ENCODE data around the gene AAMP. TPM values are rescaled to one million over a fixed set of nuclear protein-coding genes. Genes with fewer than 3 reads are reported as not detected.

The AAMP gene
- total RNA-seq, 2 experiments from 2014 or later = 58.7 to 59.4 TPM

DNA sequence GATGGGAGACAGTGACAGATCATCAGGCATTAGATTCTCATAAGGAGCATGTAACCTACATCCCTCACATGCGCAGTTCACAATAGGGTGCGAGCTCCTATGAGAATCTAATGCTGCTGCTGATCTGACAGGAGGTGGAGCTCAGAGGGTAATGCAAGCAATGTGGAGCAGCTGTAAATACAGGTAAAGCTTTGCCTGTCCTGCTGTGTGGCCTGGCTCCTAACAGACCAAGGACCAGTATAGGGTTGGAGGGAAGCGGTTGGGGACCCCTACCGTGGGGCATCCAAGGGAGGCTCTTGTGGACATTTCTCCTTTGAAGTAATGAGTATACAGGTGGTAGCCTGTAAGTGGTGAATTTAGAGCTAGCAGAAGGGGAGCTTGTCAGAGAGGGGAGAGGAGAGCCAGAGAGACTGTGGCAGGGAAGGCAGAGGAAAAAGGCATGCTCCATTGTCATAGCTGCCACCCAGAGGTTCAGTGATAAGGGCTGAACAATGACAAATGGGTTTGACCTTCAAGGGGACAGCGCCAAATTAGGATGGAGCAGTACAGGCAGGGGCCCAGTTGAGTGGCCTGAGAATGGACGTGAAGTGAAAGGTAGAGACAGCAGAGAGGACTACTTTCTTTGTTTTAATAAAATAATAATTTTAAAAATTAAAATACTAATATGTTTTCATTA is 37.6 kb upstream of the AAMP start:
- CTCF ChIA-PET = interaction anchor here (0.6 to 2.2 kb wide), 6 partner anchors 10 to 468 kb away, joined by 3 to 9 read pairs (median 4); partner anchors contain the start of gene CATIP
- H3K4me3 Mint-ChIP-seq = no peak overlapping the region
- peaks cover 5% of the 10 kb centered on the region for H3K4me1 Mint-ChIP-seq (ENCODE audit: low read depth)
- H3K27me3 Mint-ChIP-seq (ENCODE audit: low read depth) = no peaks in the 10 kb centered on the region
- H3K9me3 Mint-ChIP-seq = no peaks in the 10 kb centered on the region
- intact Hi-C loops (cut with micrococcal nuclease) = no loop called here
- no peak overlapping the region for H3K27ac Mint-ChIP-seq
- no peaks in the 10 kb centered on the region for H3K36me3 Mint-ChIP-seq (ENCODE audit: low read depth)
- DNase-seq = no peak

GRCh38 chr2:218306184-218306920 is 36.4 kb upstream of the AAMP start:
- CTCF ChIA-PET = interaction anchor here (0.6 to 2.2 kb wide), 4 partner anchors 10 to 99 kb away, joined by 4 to 9 read pairs (median 5); partner anchors contain the start of gene CATIP
- H3K4me1 Mint-ChIP-seq (ENCODE audit: low read depth) = peaks cover 7% of the 10 kb centered on the region
- H3K4me3 Mint-ChIP-seq = no peak overlapping the region
- DNase-seq = no peak
- H3K27ac Mint-ChIP-seq = no peak overlapping the region
- no peaks in the 10 kb centered on the region for H3K27me3 Mint-ChIP-seq (ENCODE audit: low read depth)
- no peaks in the 10 kb centered on the region for H3K36me3 Mint-ChIP-seq (ENCODE audit: low read depth)
- intact Hi-C loops (cut with micrococcal nuclease) = no loop called here
- no peaks in the 10 kb centered on the region for H3K9me3 Mint-ChIP-seq

- Mint-ChIP-seq H3K27ac (no peak overlapping the region), H3K4me1 (ENCODE audit: low read depth) (peaks cover 9% of the 10 kb centered on the region), H3K9me3 (no peaks in the 10 kb centered on the region), H3K27me3 (ENCODE audit: low read depth) (no peaks in the 10 kb centered on the region), H3K36me3 (ENCODE audit: low read depth) (no peaks in the 10 kb centered on the region), H3K4me3 (no peak overlapping the region)
- CTCF ChIA-PET = interaction anchor here (0.7 kb wide), 1 partner anchor 51 kb away, joined by 4 read pairs; the partner anchor contains the start of gene CATIP
- intact Hi-C loops (cut with micrococcal nuclease) = no loop called here
- no peak for DNase-seq
Observed at GRCh38 chr2:218305383-218305782, 35.4 kb upstream of the AAMP start.

DNA sequence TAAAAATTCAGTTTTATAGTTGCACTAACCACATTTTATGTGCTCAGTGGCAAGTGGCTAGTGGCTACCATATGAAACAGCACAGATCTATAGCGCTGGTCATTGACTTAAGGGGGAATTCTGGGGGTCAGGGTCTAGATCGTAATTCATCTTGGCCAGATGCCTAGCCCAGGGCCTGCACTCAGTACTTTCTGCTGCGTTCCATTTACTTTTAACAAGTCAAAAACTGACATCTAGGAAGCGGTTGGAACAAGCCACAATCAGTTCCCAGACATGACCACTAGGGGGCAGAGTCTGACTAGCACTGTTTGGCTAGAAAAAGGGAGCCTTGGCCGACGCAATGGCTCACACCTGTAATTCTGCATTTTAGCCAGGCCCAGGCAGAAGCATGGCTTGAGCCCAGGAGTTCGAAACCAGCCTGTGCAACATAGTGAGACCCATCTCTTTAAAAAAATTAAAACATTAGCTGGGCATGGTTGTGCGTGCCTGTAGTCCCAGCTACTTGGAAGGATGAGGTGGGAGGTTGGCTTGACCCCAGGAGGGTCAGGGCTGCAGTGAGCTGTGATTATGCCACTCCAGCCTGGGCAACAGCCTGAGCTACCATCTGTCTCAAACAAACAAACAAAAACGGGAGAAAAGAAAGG is 31.4 kb upstream of the AAMP start:
- CTCF ChIA-PET = interaction anchor here (0.7 to 3.9 kb wide), 24 partner anchors 8 to 546 kb away, joined by 3 to 62 read pairs (median 4); partner anchors contain the start of genes CATIP and TMBIM1
- H3K9me3 Mint-ChIP-seq = no peaks in the 10 kb centered on the region
- no peak overlapping the region for H3K27ac Mint-ChIP-seq
- no peak overlapping the region for H3K4me3 Mint-ChIP-seq
- H3K36me3 Mint-ChIP-seq (ENCODE audit: low read depth) = no peaks in the 10 kb centered on the region
- H3K4me1 Mint-ChIP-seq (ENCODE audit: low read depth) = peaks cover 5% of the 10 kb centered on the region
- intact Hi-C loops (cut with micrococcal nuclease) = loop anchor here (1.0 kb wide), 6 partner anchors 29 to 546 kb away; partner anchors contain the start of gene CATIP
- H3K27me3 Mint-ChIP-seq (ENCODE audit: low read depth) = no peaks in the 10 kb centered on the region
- DNase-seq = peak; percentile 97

- no peak for DNase-seq
- H3K4me1 Mint-ChIP-seq (ENCODE audit: low read depth) = peaks cover 5% of the 10 kb centered on the region
- H3K27me3 Mint-ChIP-seq (ENCODE audit: low read depth) = no peaks in the 10 kb centered on the region
- H3K27ac Mint-ChIP-seq = no peak overlapping the region
- intact Hi-C loops (cut with micrococcal nuclease) = no loop called here
- CTCF ChIA-PET = interaction anchor here (0.7 to 2.5 kb wide), 4 partner anchors 10 to 62 kb away, joined by 3 to 16 read pairs (median 4); partner anchors contain the start of gene CATIP
- no peaks in the 10 kb centered on the region for H3K36me3 Mint-ChIP-seq (ENCODE audit: low read depth)
- H3K4me3 Mint-ChIP-seq = no peak overlapping the region
- H3K9me3 Mint-ChIP-seq = no peaks in the 10 kb centered on the region
Observed at GRCh38 chr2:218300141-218300540, 30.2 kb upstream of the AAMP start.

DNA sequence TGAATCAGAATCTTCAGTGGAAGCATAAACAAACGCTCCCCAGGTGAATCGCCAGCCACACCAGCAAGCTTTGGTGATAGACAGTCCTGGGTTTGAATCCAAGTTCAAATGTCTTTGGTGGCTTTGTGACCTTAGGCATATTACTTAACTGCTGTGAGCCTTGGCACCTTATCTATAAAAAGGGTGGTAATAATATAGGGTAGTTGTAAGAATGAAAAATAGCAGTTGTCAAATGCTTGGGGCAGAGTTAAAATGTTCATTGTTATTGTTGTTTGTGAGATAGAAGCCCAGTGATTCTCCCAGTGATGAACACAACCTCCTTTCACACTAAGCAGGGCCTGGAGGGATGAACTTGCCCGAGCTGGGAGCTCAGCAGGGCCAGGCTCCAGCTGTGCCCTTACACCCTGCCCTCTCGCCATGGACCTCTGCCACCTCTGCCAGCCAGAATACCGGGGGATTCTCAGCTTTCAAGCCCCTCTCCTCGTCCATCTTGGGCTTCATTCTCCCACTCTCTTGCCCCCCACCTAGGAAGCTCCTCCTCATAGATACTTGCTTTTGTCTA is 28.5 kb upstream of the AAMP start:
- DNase-seq = no peak
- Mint-ChIP-seq H3K4me1 (ENCODE audit: low read depth) (peaks cover 9% of the 10 kb centered on the region), H3K9me3 (no peaks in the 10 kb centered on the region), H3K4me3 (no peak overlapping the region), H3K36me3 (ENCODE audit: low read depth) (no peaks in the 10 kb centered on the region), H3K27ac (no peak overlapping the region), H3K27me3 (ENCODE audit: low read depth) (no peaks in the 10 kb centered on the region)
- intact Hi-C loops (cut with micrococcal nuclease) = no loop called here
- CTCF ChIA-PET = interaction anchor here (0.7 to 2.5 kb wide), 4 partner anchors 14 to 58 kb away, joined by 3 to 16 read pairs (median 3); partner anchors contain the start of gene CATIP

GRCh38 chr2:218296847-218297246 is 26.9 kb upstream of the AAMP start:
- CTCF ChIA-PET = interaction anchor here (1.3 to 4.3 kb wide), 2 partner anchors 61 to 99 kb away, joined by 3 to 32 read pairs; partner anchors contain the start of gene CATIP
- no peaks in the 10 kb centered on the region for H3K9me3 Mint-ChIP-seq
- peaks cover 18% of the 10 kb centered on the region for H3K4me1 Mint-ChIP-seq (ENCODE audit: low read depth)
- H3K4me3 Mint-ChIP-seq = no peak overlapping the region
- DNase-seq = no peak
- intact Hi-C loops (cut with micrococcal nuclease) = no loop called here
- no peaks in the 10 kb centered on the region for H3K27me3 Mint-ChIP-seq (ENCODE audit: low read depth)
- H3K27ac Mint-ChIP-seq = no peak overlapping the region
- H3K36me3 Mint-ChIP-seq (ENCODE audit: low read depth) = no peaks in the 10 kb centered on the region

DNA sequence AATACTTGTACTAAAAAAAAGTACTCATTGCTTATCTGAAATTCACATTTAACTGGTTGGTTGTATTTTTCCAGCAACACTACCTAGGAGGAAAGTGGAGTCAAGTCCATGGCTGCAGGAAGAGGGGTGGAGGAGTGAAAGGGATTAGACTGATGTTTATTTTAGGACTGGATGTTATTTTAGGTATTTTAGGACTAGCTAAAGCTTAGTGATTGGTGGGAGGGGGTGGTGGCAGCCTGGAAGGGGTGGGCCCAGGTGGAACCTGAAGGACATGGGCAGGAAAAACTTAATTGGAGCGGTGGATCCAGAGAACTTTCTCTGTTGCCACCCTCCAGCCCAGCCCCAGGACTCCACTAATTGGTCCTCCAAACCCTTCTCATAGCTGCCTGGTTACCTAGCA is 26.3 kb upstream of the AAMP start:
- no peak for DNase-seq
- no peaks in the 10 kb centered on the region for H3K9me3 Mint-ChIP-seq
- H3K36me3 Mint-ChIP-seq (ENCODE audit: low read depth) = no peaks in the 10 kb centered on the region
- CTCF ChIA-PET = interaction anchor here (0.6 to 4.3 kb wide), 5 partner anchors 11 to 100 kb away, joined by 3 to 32 read pairs (median 5); partner anchors contain the start of gene CATIP
- H3K4me3 Mint-ChIP-seq = no peak overlapping the region
- peaks cover 14% of the 10 kb centered on the region for H3K4me1 Mint-ChIP-seq (ENCODE audit: low read depth)
- H3K27ac Mint-ChIP-seq = no peak overlapping the region
- H3K27me3 Mint-ChIP-seq (ENCODE audit: low read depth) = no peaks in the 10 kb centered on the region
- intact Hi-C loops (cut with micrococcal nuclease) = no loop called here

DNA sequence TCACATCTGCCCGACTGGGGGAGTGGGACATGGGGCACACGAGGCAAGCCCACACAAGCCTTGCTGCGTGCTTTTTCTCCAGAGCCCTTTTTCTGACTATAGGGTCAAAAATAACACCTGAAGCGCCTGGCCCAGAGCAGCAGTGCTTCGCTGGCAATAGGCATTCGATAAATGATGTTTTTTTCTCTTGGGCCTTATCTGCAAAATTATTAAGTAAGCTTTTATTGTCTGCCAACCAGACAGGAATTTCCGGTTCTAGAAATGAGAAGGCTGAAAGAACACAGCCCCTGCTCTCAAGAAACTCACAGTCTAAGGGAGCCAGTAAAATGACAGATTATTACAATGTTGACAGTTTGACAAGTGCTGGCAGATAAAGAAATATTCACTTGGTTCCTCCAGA is 25.1 kb upstream of the AAMP start:
- H3K27ac Mint-ChIP-seq = no peak overlapping the region
- no peaks in the 10 kb centered on the region for H3K36me3 Mint-ChIP-seq (ENCODE audit: low read depth)
- intact Hi-C loops (cut with micrococcal nuclease) = no loop called here
- H3K27me3 Mint-ChIP-seq (ENCODE audit: low read depth) = no peaks in the 10 kb centered on the region
- H3K4me3 Mint-ChIP-seq = no peak overlapping the region
- H3K4me1 Mint-ChIP-seq (ENCODE audit: low read depth) = peaks cover 23% of the 10 kb centered on the region
- CTCF ChIA-PET = interaction anchor here (0.7 to 4.3 kb wide), 5 partner anchors 14 to 86 kb away, joined by 3 to 32 read pairs (median 7); partner anchors contain the start of gene CATIP
- DNase-seq = no peak
- no peaks in the 10 kb centered on the region for H3K9me3 Mint-ChIP-seq

DNA sequence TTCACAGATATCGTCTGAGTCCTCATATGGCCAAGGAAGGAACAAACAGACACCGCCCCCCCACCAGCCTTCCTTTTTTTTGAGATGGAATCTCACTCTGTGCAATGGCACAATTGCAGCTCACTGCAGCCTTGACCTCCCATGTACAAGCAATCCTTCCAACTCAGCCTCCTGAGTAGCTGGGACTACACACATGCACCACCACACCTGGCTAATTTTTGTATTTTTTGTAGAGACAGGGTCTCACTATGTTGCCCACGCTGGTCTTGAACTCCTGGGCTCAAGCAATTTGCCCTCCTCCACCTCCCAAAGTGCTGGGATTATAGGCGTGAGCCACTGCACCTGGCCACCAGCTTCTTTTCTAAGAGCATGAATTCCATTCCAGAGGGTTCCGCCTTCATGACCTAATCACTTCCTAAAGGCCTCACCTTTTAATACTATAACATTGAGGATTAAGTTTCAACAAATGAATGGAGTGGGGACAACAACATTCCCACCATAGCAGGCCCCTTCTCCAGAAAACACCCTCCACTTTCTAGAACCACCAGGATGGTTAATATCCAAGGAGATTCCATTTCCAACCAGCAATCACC is 24.6 kb upstream of the AAMP start:
- intact Hi-C loops (cut with micrococcal nuclease) = loop anchor here (5.0 kb wide), 1 partner anchor 73 kb away; no protein-coding TSS in a partner anchor
- Mint-ChIP-seq H3K4me3 (no peak overlapping the region), H3K4me1 (ENCODE audit: low read depth) (peaks cover 28% of the 10 kb centered on the region), H3K36me3 (ENCODE audit: low read depth) (no peaks in the 10 kb centered on the region), H3K27ac (no peak overlapping the region), H3K9me3 (no peaks in the 10 kb centered on the region), H3K27me3 (ENCODE audit: low read depth) (no peaks in the 10 kb centered on the region)
- no peak for DNase-seq
- CTCF ChIA-PET = interaction anchor here (0.6 to 4.3 kb wide), 6 partner anchors 14 to 1075 kb away, joined by 3 to 32 read pairs (median 7); partner anchors contain the start of gene CATIP

DNA sequence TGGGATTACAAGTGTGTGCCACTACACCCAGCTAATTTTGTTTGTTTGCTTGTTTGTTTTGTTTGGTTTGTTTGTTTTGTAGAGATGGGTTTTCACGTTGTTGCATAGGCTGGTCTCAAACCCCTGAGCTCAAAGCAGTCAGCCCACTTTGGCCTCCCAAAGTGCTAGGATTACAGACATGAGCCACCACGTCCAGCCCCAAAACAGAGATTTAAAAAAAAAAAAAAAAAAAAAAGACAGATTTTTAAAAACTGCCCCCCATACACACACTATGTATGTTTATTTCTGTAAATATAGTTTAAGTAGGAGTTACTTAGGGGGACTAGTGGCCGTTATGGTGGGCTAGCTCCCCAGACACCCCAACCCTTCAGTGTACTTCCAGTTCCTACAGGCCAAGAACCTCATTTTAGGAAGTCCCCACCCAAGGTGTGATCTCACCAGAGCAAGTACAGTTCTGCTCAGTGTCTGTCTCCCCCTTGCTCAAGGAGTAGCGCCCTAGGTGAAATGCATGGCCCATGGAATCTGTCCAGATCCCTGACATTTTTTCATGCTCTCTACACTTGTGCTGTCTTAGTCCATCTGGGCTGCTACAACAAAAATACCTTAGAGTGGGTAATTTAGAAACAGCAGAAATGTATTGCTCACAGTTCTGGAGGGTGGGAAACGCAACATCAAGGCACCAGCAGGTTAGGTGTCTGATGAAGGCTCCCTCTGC is 23.9 kb upstream of the AAMP start:
- CTCF ChIA-PET = interaction anchor here (0.6 to 4.3 kb wide), 7 partner anchors 8 to 1075 kb away, joined by 4 to 32 read pairs (median 7); partner anchors contain the start of genes AAMP, CATIP and PNKD
- H3K9me3 Mint-ChIP-seq = no peaks in the 10 kb centered on the region
- no peaks in the 10 kb centered on the region for H3K27me3 Mint-ChIP-seq (ENCODE audit: low read depth)
- H3K4me3 Mint-ChIP-seq = no peak overlapping the region
- intact Hi-C loops (cut with micrococcal nuclease) = loop anchor here (2.0 to 5.0 kb wide), 2 partner anchors 73 to 365 kb away; partner anchors contain the start of genes BCS1L and ZNF142
- H3K4me1 Mint-ChIP-seq (ENCODE audit: low read depth) = peaks cover 33% of the 10 kb centered on the region
- H3K27ac Mint-ChIP-seq = no peak overlapping the region
- H3K36me3 Mint-ChIP-seq (ENCODE audit: low read depth) = no peaks in the 10 kb centered on the region
- DNase-seq = no peak

Data from activated naive CD4-positive, alpha-beta T cell treated with anti-CD3 and anti-CD28 coated beads for 36 hours (primary cell).